Activated naive CD4-positive, alpha-beta T cell treated with Interleukin-2 at 50 U/mL for 16 hours (primary cell): Measurements from ENCODE around the gene PPP2CA.
"Not testable (repeated sequence)": the region's sequence is repeated elsewhere in the genome, so short reads cannot be mapped to it uniquely, and the experiment has no call there.

Experiments
- DNase-seq: peaks from one replicate; pipeline ENCODE4 v3.0.0-alpha.2; 2020

PPP2CA gene

GRCh38 chr5:134242146-134242545 lies 16.3 kb upstream of the PPP2CA start:
- DNase-seq = no peak

DNA sequence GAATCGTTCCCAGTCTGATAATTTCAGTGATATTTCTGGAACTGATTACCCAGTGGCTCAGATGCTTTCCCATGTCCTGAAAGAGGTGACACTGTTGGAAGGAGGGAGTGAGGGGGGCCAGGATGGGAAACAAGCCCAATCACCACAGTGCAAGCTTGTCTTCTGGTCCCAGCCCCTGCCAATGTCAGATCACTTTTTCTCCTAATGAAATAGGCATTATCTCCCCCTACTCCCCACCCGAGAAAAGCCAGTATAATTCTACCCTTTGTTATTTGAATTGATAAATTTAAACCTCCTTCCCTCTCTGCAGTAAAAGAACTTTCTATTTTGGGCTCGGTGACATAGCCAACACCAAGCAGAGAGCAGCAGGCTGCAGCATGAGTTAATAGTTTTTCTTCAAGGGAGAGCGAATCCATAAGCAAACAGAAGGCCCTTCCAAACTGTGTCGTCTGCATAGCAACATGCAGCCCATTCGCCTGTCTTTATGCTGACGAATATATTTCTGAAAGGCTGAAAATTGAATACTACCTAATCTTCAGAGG lies 14.6 kb upstream of the PPP2CA start:
- no peak for DNase-seq

- no peak for DNase-seq
Measured at GRCh38 chr5:134236820-134237219, 10.9 kb upstream of the PPP2CA start.

GRCh38 chr5:134236318-134236717 lies 10.4 kb upstream of the PPP2CA start:
- no peak for DNase-seq

GRCh38 chr5:134228624-134229023 lies 2.8 kb upstream of the PPP2CA start:
- no peak for DNase-seq

DNA sequence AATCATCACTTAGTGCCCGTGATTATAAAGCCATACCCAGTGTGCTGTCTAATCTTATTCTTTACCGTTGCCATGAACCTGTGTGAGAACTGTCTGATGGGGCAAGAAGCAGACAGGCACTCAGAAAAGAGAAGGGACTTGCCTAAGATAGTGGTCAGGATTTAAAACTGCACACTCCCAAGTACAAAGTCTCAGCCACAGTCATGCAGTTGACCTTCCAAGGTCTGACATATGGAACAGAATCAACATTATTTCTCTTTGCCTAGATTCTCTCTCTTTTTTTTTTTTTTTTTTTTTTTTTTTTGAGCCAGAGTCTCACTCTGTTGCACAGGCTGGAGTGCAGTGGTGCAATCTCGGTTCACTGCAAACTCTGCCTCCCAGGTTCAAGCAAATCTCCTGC lies 1.9 kb upstream of the PPP2CA start:
- DNase-seq = no peak

DNA sequence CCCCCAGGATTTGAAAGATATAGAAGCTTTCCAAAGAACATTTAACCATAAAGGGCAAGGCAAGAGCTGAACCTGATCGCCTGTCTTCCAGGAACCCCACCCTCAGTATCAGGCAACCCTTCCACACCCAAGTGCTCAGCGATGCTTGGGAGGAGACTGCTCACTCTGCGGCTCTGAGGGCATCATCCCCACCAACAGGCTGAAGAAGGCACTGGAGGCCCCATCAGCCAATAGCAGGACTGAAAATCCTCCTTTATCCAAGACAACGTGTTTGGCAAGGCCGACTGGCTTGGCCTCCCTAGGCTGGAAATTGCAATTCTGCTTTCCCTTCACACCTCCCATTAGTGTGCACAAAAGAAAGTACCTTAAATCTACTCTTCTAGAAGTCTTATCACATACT lies 1.4 kb upstream of the PPP2CA start:
- DNase-seq = no peak

DNA sequence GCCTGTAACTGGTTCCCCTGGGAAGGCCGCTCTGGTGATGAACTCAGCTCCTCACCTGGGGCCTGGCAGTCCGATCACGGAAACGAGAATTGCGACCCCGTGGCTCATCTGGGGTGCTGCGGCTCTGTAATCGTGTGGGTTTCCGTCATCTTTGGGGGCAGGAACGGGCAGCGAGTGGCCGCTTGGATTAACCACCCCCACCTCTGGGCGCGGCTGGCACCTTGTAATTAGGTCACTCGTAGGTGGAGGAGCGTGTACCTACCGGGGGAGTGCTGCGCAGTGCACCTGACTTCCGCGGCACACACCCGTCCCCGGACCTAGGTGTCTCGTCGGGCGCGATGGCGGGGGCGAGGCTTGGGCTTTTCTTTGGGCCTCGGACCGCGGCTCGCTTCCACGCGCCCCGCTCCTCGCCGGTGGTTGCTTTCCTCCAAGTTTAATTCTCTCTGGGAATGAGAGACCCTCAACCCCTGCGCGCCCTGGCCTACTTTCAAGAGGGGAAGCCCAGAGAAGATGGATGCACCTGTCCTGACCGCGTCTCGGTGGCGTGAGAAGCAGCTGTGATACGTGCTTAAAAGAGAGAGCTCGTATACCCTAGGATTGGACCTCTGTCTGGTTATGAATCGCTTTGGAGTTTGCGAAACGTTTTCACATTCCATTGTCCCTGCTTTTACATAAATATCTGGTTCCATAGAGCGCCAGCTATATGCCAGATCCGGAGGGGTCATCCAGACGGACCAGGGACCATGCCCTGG lies 744 bp upstream of the PPP2CA start:
- DNase-seq = peak; percentile 79

- peak; percentile 70 for DNase-seq
Measured at GRCh38 chr5:134224888-134225779, 739 bp downstream of the PPP2CA start.

DNA sequence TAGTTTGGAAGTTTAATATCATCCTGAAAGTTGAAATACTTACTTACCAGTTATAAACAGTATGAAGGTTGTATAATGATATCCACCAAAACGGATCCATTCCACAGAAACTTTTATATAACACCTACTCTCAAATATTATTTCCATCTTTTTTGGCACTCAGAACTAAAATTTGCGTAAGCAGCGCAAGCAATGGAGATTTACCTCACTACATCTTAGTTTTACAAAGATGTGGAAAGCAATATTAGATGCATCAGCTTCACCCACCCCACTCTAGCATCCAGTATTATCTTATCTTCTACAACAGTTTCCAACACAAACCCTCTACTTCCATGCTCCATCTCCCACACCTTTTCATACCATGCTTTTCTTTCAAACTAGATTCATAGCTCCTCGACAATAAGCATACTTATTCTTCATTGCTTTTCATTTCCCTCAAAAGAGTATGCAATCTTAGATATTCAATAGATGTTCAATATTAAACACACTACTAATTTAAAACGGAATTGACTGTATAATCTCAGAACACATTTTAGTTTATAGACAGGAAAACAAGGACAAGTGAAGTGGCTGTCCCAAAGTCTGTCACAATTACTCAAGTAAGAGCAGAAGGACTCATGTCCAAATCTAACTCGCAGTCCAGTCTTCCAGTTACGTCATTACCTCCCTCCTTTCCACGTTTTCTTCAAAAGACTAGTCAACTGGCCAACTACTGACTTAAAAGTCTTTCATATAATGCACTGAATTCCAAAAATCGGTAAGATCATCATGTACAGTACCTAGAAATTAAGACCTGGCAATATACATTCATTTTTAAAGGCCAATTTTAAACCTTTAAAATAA lies 2.2 kb downstream of the PPP2CA start:
- DNase-seq = no peak

DNA sequence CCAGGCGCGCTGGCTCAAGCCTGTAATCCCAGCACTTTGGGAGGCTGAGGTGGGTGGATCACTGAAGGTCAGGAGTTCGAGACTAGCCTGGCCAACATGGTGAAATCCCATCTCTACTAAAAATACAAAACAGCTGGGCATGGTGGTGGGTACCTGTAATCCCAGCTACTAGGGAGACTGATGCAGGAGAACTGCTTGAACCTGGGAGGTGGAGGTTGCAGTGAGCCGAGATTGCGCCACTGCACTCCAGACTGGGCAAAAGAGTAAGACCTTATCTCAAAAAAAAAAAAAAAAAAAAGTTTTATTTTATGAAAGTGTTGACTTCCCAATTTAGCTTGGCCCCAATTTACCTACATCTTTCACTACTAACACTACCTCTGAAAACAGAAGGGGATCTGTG lies 4.2 kb downstream of the PPP2CA start:
- not testable (repeated sequence) for DNase-seq

DNA sequence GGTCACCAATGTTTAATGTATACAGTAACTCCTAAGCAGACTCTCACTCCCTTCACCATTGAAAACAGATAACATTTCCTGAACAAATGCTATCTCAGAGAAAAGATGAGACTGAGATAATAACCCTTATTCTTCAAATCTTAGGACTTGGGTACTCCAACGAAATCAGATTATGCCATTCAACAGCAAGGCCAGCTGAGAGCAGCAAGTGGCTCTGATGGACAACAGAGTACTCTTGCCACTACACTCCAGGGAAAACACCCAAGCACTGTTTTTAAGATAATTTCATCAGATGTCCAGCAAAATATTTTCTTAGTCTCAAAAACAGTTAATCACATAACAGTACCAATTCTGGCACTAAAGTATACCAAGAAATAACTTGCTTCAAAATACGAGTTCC lies 10.1 kb downstream of the PPP2CA start:
- DNase-seq = no peak

GRCh38 chr5:134211263-134212031 lies 14.4 kb downstream of the PPP2CA start:
- not testable (repeated sequence) for DNase-seq

GRCh38 chr5:134209477-134210245 lies 16.2 kb downstream of the PPP2CA start:
- no peak for DNase-seq

DNA sequence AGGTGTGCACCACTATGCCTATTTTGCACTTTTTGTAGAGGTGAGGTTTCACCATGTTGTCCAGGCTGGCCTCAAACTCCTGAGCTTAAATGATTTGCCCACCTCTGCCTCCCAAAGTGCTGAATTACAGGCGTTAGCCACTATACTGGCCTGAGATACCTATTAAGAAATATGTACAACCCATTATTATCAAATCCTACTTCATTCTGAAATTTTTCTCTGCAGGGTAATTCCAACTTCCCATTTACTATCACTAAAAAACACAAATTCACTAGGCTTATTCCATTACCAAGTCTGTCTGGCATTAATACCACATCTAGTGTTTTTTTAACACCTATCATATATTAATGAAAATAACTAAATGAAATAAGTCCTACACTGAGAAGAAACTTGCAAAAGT lies 18.2 kb downstream of the PPP2CA start:
- DNase-seq = no peak

GRCh38 chr5:134206627-134207160 lies 19.2 kb downstream of the PPP2CA start:
- no peak for DNase-seq

- no peak for DNase-seq
Measured at GRCh38 chr5:134204575-134204974, 21.3 kb downstream of the PPP2CA start.

DNA sequence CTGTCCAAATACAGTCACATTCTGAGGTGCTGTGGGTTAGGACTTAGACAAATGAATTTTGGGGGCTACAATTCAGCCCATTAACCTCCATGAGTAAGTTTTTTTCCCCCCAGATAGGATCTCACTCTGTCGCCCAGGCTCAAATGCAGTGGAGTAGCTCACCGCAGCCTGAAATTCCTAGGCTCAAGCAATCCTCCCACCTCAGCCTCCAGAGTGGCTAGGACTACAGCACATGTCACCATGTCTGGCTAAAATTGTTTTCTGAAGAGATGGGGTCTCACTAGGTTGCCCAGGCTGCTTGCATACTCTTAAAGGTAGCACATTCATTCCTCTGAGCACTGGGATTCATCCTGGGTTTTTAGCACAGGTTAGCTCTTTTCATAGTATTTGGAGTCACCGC lies 22.2 kb downstream of the PPP2CA start:
- no peak for DNase-seq

DNA sequence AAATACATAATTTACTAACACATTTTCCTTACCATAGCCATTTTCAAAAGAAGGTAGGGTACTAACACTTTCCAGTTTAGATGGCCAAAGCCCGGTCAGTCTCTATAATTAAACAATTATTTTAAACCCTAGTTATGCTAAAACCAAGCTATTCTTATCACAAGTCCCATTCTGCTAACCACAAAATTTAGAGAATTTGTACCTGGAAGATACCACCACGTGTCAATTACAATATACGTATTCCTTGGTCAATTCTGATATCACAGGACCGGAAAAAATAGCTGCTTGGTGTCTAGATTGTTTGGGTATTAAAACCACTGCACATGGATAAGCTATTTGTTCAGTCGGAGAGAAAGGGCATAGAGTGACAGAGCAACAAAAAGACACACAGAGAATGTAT lies 30.2 kb downstream of the PPP2CA start:
- DNase-seq = no peak

DNA sequence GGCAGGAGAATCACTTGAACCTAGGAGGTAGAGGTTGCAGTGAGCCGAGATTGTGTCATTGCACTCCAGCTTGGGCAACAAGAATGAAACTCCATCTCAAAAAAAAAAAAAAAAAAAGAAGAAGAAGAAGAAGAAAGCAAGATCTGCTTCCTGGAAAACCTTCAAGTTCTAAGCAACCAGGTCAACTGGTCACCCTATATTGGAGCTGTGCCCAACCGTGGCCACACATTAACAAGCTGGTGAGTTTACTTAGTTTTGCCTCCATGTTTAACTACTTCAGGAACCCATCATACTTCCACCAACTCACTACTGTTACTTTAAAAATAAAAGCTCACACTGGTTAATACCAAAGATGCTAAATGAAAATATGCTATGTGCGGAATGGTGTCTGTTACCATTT lies 36.8 kb downstream of the PPP2CA start:
- DNase-seq = no peak

DNA sequence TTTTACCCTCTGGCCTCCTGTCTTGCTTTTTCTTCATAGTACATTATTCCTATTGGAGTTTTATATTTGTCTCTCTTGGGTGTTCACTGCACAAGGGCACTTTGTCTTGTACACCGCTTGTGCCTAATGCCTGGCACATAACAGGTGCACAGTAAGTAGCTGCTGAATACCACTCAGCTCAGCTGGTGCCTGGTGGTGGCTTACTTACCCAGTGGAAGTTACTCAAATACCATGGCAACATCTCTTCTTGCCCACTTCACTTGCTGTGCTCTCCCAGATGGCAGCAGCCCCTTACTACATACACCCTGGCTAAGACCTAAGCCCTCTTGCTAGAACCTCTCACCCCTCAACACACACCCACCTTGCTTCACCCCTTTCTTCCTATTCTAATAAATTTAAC lies 37.8 kb downstream of the PPP2CA start:
- DNase-seq = no peak
